H9 (cell line): ENCODE measurements around the gene IRF7. TPM values are rescaled to one million over a fixed set of nuclear protein-coding genes. Genes with fewer than 3 reads are reported as not detected.

Source experiments
- DNase-seq: peaks from one replicate; pipeline ENCODE4 v3.0.0-alpha.2; 2017
- H2AFZ ChIP-seq: one replicate; pipeline ENCODE4 v1.6.1; 2013; ENCODE audit warnings: mild to moderate bottlenecking, low read length, control low read depth, moderate library complexity
- H2AK5ac ChIP-seq: 2 replicates; pipeline ENCODE4 v1.6.1; 2013; ENCODE audit warnings: low read length, control low read depth, mixed read lengths; ENCODE audit not compliant: insufficient read length
- H2BK120ac ChIP-seq: one replicate; pipeline ENCODE4 v1.6.1; 2013; ENCODE audit warnings: low read depth, mild to moderate bottlenecking, low read length, control low read depth, inconsistent platforms; ENCODE audit not compliant: poor library complexity, severe bottlenecking
- H2BK12ac ChIP-seq: 2 replicates; pipeline ENCODE4 v1.6.1; 2013; ENCODE audit warnings: low read length, control low read depth, mixed read lengths, low read depth; ENCODE audit not compliant: insufficient read length
- H2BK15ac ChIP-seq: 2 replicates; pipeline ENCODE4 v1.6.1; 2013; ENCODE audit warnings: low read depth, low read length, control low read depth
- H2BK20ac ChIP-seq: one replicate; pipeline ENCODE4 v1.6.1; 2013; ENCODE audit warnings: low read depth, mild to moderate bottlenecking, low read length, control low read depth, inconsistent platforms; ENCODE audit not compliant: poor library complexity, severe bottlenecking
- H2BK5ac ChIP-seq: 2 replicates; pipeline ENCODE4 v1.6.1; 2013; ENCODE audit warnings: low read length, control low read depth, mixed read lengths; ENCODE audit not compliant: insufficient read length
- H3K14ac ChIP-seq: 2 replicates; pipeline ENCODE4 v1.6.1; 2013; ENCODE audit warnings: low read length, control low read depth; ENCODE audit not compliant: insufficient read depth
- H3K18ac ChIP-seq: 2 replicates; pipeline ENCODE4 v1.6.1; 2013; ENCODE audit warnings: low read depth, mild to moderate bottlenecking, mixed read lengths, low read length, control low read depth; ENCODE audit not compliant: insufficient read length
- H3K23ac ChIP-seq: 2 replicates; pipeline ENCODE4 v1.6.1; 2013; ENCODE audit warnings: low read length, control low read depth, mixed read lengths, low read depth; ENCODE audit not compliant: insufficient read length
- H3K23me2 ChIP-seq: 2 replicates; pipeline ENCODE4 v1.6.1; 2013; ENCODE audit warnings: low read depth, mild to moderate bottlenecking, mixed read lengths, low read length, control low read depth; ENCODE audit not compliant: insufficient read length, poor library complexity, severe bottlenecking
- H3K27ac ChIP-seq: 2 replicates; pipeline ENCODE4 v1.5.1; 2013; ENCODE audit warnings: low read length, control low read depth, mixed read lengths, low read depth; ENCODE audit not compliant: insufficient read length
- H3K27me3 ChIP-seq: 2 replicates; pipeline ENCODE4 v1.6.1; 2013; ENCODE audit warnings: low read length, control low read depth, inconsistent platforms; ENCODE audit not compliant: insufficient read depth
- H3K4ac ChIP-seq: 2 replicates; pipeline ENCODE4 v1.6.1; 2013; ENCODE audit warnings: low read depth, mild to moderate bottlenecking, control low read depth, inconsistent platforms, low read length, moderate library complexity
- H3K4me1 ChIP-seq: 2 replicates; pipeline ENCODE4 v1.6.1; 2013; ENCODE audit warnings: low read length, control low read depth, inconsistent platforms; ENCODE audit not compliant: insufficient read depth
- H3K4me2 ChIP-seq: 2 replicates; pipeline ENCODE4 v1.6.1; 2013; ENCODE audit warnings: low read length, control low read depth, mixed read lengths; ENCODE audit not compliant: insufficient read length, insufficient read depth
- H3K56ac ChIP-seq: 2 replicates; pipeline ENCODE4 v1.6.1; 2013; ENCODE audit warnings: low read depth, mild to moderate bottlenecking, mixed read lengths, low read length, control low read depth; ENCODE audit not compliant: insufficient read length
- H3K79me1 ChIP-seq: 2 replicates; pipeline ENCODE4 v1.6.1; 2013; ENCODE audit warnings: low read depth, mild to moderate bottlenecking, moderate library complexity, low read length, control low read depth, inconsistent platforms; ENCODE audit not compliant: insufficient read depth, poor library complexity, severe bottlenecking
- H3K79me2 ChIP-seq: 2 replicates; pipeline ENCODE4 v1.6.1; 2013; ENCODE audit warnings: low read length, control low read depth, inconsistent platforms; ENCODE audit not compliant: insufficient read depth
- H3K9ac ChIP-seq: 2 replicates; pipeline ENCODE4 v1.6.1; 2013; ENCODE audit warnings: low read length, control low read depth, mixed read lengths; ENCODE audit not compliant: insufficient read length; ENCODE audit errors: extremely low read depth
- H3K9me3 ChIP-seq: one replicate; pipeline ENCODE4 v1.6.1; 2013; ENCODE audit warnings: low read depth, low read length, inconsistent platforms; ENCODE audit not compliant: control insufficient read depth
- H3T11ph ChIP-seq: one replicate; pipeline ENCODE4 v1.6.1; 2013; ENCODE audit warnings: mild to moderate bottlenecking, low read length, control low read depth, inconsistent platforms
- H4K20me1 ChIP-seq: one replicate; pipeline ENCODE4 v1.6.1; 2013; ENCODE audit not compliant: control insufficient read depth, insufficient read length, insufficient read depth
- H4K5ac ChIP-seq: 2 replicates; pipeline ENCODE4 v1.6.1; 2013; ENCODE audit warnings: low read depth, mild to moderate bottlenecking, mixed read lengths, low read length, control low read depth; ENCODE audit not compliant: insufficient read length
- H4K8ac ChIP-seq: replicated peaks from 2 replicates; pipeline ENCODE4 v1.6.1; 2013; ENCODE audit warnings: low read length, control low read depth, mixed read lengths, low read depth; ENCODE audit not compliant: insufficient read length
- H4K91ac ChIP-seq: 2 replicates; pipeline ENCODE4 v1.6.1; 2013; ENCODE audit warnings: low read depth, mild to moderate bottlenecking, moderate library complexity, mixed read lengths, low read length, control low read depth; ENCODE audit not compliant: insufficient read length
- H3K27ac Mint-ChIP-seq, 3 experiments: 2 replicates in 2 of 3; 3 replicates in 1 of 3; pipeline ENCODE4 v1.8.0; 2020 to 2021; ENCODE audit warnings: mixed read lengths in 3 of 3, mild to moderate bottlenecking in 1 of 3, moderate library complexity in 1 of 3
- H3K27me3 Mint-ChIP-seq: 2 replicates; pipeline ENCODE4 v1.8.0; 2021; ENCODE audit warnings: low read depth, mild to moderate bottlenecking, moderate library complexity, mixed read lengths
- H3K36me3 Mint-ChIP-seq, 3 experiments: 2 replicates in 2 of 3; 3 replicates in 1 of 3; pipeline ENCODE4 v1.8.0; 2020 to 2021; ENCODE audit warnings: low read depth in 3 of 3, mixed read lengths in 3 of 3; ENCODE audit not compliant: insufficient read depth in 1 of 3
- H3K4me1 Mint-ChIP-seq, 2 experiments: 2 replicates each; pipeline ENCODE4 v1.8.0; 2020; ENCODE audit warnings: mixed read lengths in 2 of 2
- H3K4me3 Mint-ChIP-seq, 2 experiments: 2 replicates in 1 of 2; 3 replicates in 1 of 2; pipeline ENCODE4 v1.8.0; 2020 to 2021; ENCODE audit warnings: mild to moderate bottlenecking in 2 of 2, mixed read lengths in 2 of 2, moderate library complexity in 1 of 2
- H3K9me3 Mint-ChIP-seq, 2 experiments: 2 replicates in 1 of 2; 3 replicates in 1 of 2; pipeline ENCODE4 v1.8.0; 2020; ENCODE audit warnings: mild to moderate bottlenecking in 2 of 2, mixed read lengths in 2 of 2, moderate library complexity in 1 of 2
- WGBS: extraction: QIAGEN DNeasy Blood & Tissue Kit; methylation state at CpG from one replicate; pipeline ENCODE4 v1.1.7; 2013; ENCODE audit warnings: missing lambda C conversion rate, low lambda C conversion rate, mixed read lengths; ENCODE audit not compliant: insufficient read length; ENCODE audit errors: extremely low coverage; 5-methylcytosine and 5-hydroxymethylcytosine counted together
- total RNA-seq: library from RNA; stranded (reverse); gene quantifications from 2 replicates; pipeline ENCODE4 v1.2.1, GENCODE V29; 2021
- TF ChIP-seq, protein P1 (sequence below): fragments of 200-600 bp; sonication (generic); conservative IDR thresholded peaks from 3 replicates; pipeline ENCODE4 v1.8.0; 2021; ENCODE audit warnings: antibody characterized with exemption, mild to moderate bottlenecking

IRF7 gene
- total RNA-seq, 1 experiment from 2014 or later = 9.8 TPM

DNA sequence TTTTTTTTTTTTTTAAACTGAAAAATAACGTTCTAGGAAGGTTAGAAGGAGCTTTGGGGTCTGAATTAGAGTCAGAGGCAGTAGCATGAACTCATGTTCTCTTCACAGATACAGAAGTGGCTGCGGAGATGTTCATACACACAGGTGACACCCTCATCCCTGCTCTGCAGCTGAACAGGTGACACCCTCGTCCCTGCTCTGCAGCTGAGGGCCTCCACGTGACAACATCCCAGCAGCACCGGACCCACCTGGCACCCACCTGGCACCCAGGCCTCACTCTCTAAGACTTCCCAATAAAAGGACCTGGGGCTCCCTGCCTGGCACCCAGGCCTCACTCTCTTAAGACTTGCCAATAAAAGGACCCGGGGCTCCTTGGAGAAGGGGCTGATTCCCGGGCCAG is 41.1 kb upstream of the IRF7 start:
- Histone ChIP-seq H4K5ac (no peak overlapping the region), H2BK20ac (no peak overlapping the region), H3K23ac (no peak overlapping the region), H3K4me2 (no peak overlapping the region), H3K79me1 (no peaks in the 10 kb centered on the region), H3K27me3 (no peaks in the 10 kb centered on the region), H3K9ac (no peak overlapping the region), H3K9me3 (no peaks in the 10 kb centered on the region), H2BK15ac (no peak overlapping the region), H3K4me1 (no peaks in the 10 kb centered on the region), H2BK5ac (no peak overlapping the region), H2BK12ac (no peak overlapping the region), H2AFZ (no peak overlapping the region), H2BK120ac (no peak overlapping the region), H3K56ac (no peak overlapping the region), H3K23me2 (no peaks in the 10 kb centered on the region), H3K4ac (no peak overlapping the region), H2AK5ac (no peak overlapping the region), H3K14ac (no peak overlapping the region), H3T11ph (no peak overlapping the region), H3K18ac (no peak overlapping the region), H4K20me1 (no peaks in the 10 kb centered on the region), H4K8ac (no peak overlapping the region), H3K27ac (no peak overlapping the region), H4K91ac (no peak overlapping the region), H3K79me2 (no peaks in the 10 kb centered on the region)
- H3K27me3 Mint-ChIP-seq = no peaks in the 10 kb centered on the region
- H3K4me1 Mint-ChIP-seq = no peaks in the 10 kb centered on the region
- no peaks in the 10 kb centered on the region for H3K9me3 Mint-ChIP-seq
- H3K27ac Mint-ChIP-seq = no peak overlapping the region
- no CpG with 5 or more reads among the region's 7 CpGs for WGBS
- no peak for DNase-seq
- TF ChIP-seq, protein P1, sequence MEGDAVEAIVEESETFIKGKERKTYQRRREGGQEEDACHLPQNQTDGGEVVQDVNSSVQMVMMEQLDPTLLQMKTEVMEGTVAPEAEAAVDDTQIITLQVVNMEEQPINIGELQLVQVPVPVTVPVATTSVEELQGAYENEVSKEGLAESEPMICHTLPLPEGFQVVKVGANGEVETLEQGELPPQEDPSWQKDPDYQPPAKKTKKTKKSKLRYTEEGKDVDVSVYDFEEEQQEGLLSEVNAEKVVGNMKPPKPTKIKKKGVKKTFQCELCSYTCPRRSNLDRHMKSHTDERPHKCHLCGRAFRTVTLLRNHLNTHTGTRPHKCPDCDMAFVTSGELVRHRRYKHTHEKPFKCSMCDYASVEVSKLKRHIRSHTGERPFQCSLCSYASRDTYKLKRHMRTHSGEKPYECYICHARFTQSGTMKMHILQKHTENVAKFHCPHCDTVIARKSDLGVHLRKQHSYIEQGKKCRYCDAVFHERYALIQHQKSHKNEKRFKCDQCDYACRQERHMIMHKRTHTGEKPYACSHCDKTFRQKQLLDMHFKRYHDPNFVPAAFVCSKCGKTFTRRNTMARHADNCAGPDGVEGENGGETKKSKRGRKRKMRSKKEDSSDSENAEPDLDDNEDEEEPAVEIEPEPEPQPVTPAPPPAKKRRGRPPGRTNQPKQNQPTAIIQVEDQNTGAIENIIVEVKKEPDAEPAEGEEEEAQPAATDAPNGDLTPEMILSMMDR = no peak
- no peak overlapping the region for H3K4me3 Mint-ChIP-seq
- peaks cover 10 to 49% (median 20%) of the 10 kb centered on the region in 3 experiments; a peak in 6 of 7 replicates for H3K36me3 Mint-ChIP-seq
